Peyer's patch (tissue), 4 donors: Measurements from ENCODE around the gene TMBIM1.

ENCODE experiments used
- POLR2A ChIP-seq, 2 donors: fragments of 450-650 bp; IDR thresholded peaks; one replicate each; pipeline ENCODE4 v1.5.1; 2017; ENCODE audit warnings: antibody characterized with exemption in 2 of 2, mild to moderate bottlenecking in 2 of 2, moderate library complexity in 2 of 2
- TF ChIP-seq, protein P1 (sequence below), 6 experiments: fragments of 450-650 bp in 4 of 6; fragments of 200-600 bp in 2 of 6; sonication (generic) in 1 of 6; IDR thresholded peaks; one replicate each; pipeline ENCODE4 v1.5.1; 2017 to 2019; ENCODE audit warnings: antibody characterized with exemption in 6 of 6, mild to moderate bottlenecking in 3 of 6, moderate library complexity in 1 of 6

DNA sequence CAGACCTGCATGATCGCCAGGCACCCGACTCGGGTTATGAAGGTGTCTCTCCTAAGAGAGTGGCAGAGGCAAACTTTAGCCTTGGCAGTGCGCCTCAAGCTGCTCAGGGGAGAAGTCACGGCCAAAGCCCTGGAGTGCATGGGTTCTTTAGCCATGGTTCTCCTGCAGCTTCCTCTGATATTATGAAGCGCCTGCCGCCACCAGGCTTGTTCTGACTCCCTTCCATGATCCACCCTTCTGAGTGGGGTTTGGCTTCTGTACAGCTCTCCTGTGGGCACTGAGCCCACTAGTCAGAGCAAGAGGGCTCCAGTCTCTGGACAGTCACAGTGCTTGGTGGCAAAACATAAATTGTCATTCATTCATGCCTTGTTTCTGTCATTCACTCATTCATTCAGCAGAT is 25.9 kb upstream of the TMBIM1 start:
- TF ChIP-seq, protein P1, sequence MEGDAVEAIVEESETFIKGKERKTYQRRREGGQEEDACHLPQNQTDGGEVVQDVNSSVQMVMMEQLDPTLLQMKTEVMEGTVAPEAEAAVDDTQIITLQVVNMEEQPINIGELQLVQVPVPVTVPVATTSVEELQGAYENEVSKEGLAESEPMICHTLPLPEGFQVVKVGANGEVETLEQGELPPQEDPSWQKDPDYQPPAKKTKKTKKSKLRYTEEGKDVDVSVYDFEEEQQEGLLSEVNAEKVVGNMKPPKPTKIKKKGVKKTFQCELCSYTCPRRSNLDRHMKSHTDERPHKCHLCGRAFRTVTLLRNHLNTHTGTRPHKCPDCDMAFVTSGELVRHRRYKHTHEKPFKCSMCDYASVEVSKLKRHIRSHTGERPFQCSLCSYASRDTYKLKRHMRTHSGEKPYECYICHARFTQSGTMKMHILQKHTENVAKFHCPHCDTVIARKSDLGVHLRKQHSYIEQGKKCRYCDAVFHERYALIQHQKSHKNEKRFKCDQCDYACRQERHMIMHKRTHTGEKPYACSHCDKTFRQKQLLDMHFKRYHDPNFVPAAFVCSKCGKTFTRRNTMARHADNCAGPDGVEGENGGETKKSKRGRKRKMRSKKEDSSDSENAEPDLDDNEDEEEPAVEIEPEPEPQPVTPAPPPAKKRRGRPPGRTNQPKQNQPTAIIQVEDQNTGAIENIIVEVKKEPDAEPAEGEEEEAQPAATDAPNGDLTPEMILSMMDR (IDR thresholded peaks at IDR 0.05): no peak
- no peak for TF ChIP-seq POLR2A (IDR thresholded peaks at IDR 0.05)
